GM23338 (cell line): ENCODE results near the gene MRPL34. TPM values are rescaled to one million over a fixed set of nuclear protein-coding genes. Genes with fewer than 3 reads are reported as not detected.

Experiments used
- ATAC-seq: fragments of 200-7000 bp; cut with Tn5 transposase; 3 replicates; pipeline ENCODE4 v1.9.1; 2020
- DNase-seq: peaks from one replicate; pipeline ENCODE4 v3.0.0-alpha.2; 2015; ENCODE audit warnings: low spot score
- H2AFZ ChIP-seq: fragments of 200-600 bp; sonication (generic); 2 replicates; pipeline ENCODE4 v1.8.0; 2016; ENCODE audit warnings: antibody characterized with exemption, mild to moderate bottlenecking, moderate library complexity
- H3F3A ChIP-seq: fragments of 200-600 bp; sonication (generic); replicated peaks from 2 replicates; pipeline ENCODE4 v1.8.0; 2017; ENCODE audit warnings: antibody characterized with exemption, mixed run types, low read depth
- H3K27ac ChIP-seq: fragments of 200-600 bp; sonication (generic); 2 replicates; pipeline ENCODE4 v1.6.1; 2016; ENCODE audit warnings: low read depth
- H3K27me3 ChIP-seq: fragments of 200-600 bp; sonication (generic); 2 replicates; pipeline ENCODE4 v1.8.0; 2016; ENCODE audit warnings: mild to moderate bottlenecking, mixed run types, moderate library complexity; ENCODE audit not compliant: insufficient read depth
- H3K36me3 ChIP-seq: fragments of 200-600 bp; sonication (generic); 2 replicates; pipeline ENCODE4 v1.8.0; 2016; ENCODE audit warnings: mild to moderate bottlenecking; ENCODE audit not compliant: insufficient read depth
- H3K4me1 ChIP-seq: fragments of 200-600 bp; sonication (generic); 2 replicates; pipeline ENCODE4 v1.8.0; 2016; ENCODE audit warnings: mild to moderate bottlenecking, moderate library complexity; ENCODE audit not compliant: insufficient read depth
- H3K4me2 ChIP-seq: fragments of 200-600 bp; sonication (generic); 2 replicates; pipeline ENCODE4 v1.7.1; 2017; ENCODE audit warnings: mixed run types
- H3K4me3 ChIP-seq: fragments of 200-600 bp; sonication (generic); 2 replicates; pipeline ENCODE4 v1.6.1; 2016; ENCODE audit warnings: mixed run types
- H3K79me2 ChIP-seq: fragments of 200-600 bp; sonication (generic); replicated peaks from 2 replicates; pipeline ENCODE4 v1.8.0; 2017; ENCODE audit warnings: mild to moderate bottlenecking; ENCODE audit not compliant: insufficient read depth
- H3K9me2 ChIP-seq: fragments of 200-600 bp; sonication (generic); 2 replicates; pipeline ENCODE4 v1.8.0; 2017; ENCODE audit not compliant: insufficient read depth
- H4K20me1 ChIP-seq: fragments of 200-600 bp; sonication (generic); replicated peaks from 2 replicates; pipeline ENCODE4 v1.8.0; 2017; ENCODE audit warnings: mild to moderate bottlenecking; ENCODE audit not compliant: insufficient read depth
- H3K27ac Mint-ChIP-seq: 2 replicates; pipeline ENCODE4 v1.8.0; 2020; ENCODE audit warnings: inconsistent platforms, mild to moderate bottlenecking, moderate library complexity, mixed read lengths
- H3K27me3 Mint-ChIP-seq: 3 replicates; pipeline ENCODE4 v1.8.0; 2022; ENCODE audit warnings: low read depth, mild to moderate bottlenecking, moderate library complexity, mixed read lengths, inconsistent platforms; ENCODE audit not compliant: insufficient read depth, poor library complexity
- H3K36me3 Mint-ChIP-seq: 3 replicates; pipeline ENCODE4 v1.8.0; 2021; ENCODE audit warnings: low read depth, mild to moderate bottlenecking, inconsistent platforms, moderate library complexity, mixed read lengths
- H3K4me1 Mint-ChIP-seq: 3 replicates; pipeline ENCODE4 v1.8.0; 2020; ENCODE audit warnings: mild to moderate bottlenecking, inconsistent platforms, mixed read lengths
- H3K4me3 Mint-ChIP-seq: 3 replicates; pipeline ENCODE4 v1.8.0; 2021; ENCODE audit warnings: moderate library complexity, mild to moderate bottlenecking, inconsistent platforms, mixed read lengths
- H3K9me3 Mint-ChIP-seq: 3 replicates; pipeline ENCODE4 v1.8.0; 2020; ENCODE audit warnings: moderate library complexity, mild to moderate bottlenecking, inconsistent platforms, mixed read lengths
- EZH2 ChIP-seq: fragments of 200-600 bp; sonication (generic); IDR thresholded peaks from one replicate; pipeline ENCODE4 v1.8.0; 2017; ENCODE audit warnings: antibody characterized with exemption, mild to moderate bottlenecking, low read depth; ENCODE audit not compliant: unreplicated experiment
- JUNB ChIP-seq: IDR thresholded peaks from one replicate; pipeline ENCODE4 v1.6.1; 2016; ENCODE audit warnings: antibody characterized with exemption; ENCODE audit not compliant: unreplicated experiment
- STAT1 ChIP-seq: IDR thresholded peaks from one replicate; pipeline ENCODE4 v1.6.1; 2016; ENCODE audit warnings: antibody characterized with exemption; ENCODE audit not compliant: unreplicated experiment
- polyA plus RNA-seq: library from polyadenylated mRNA; unstranded; fragments of >200 nt; fragmentation: Nextera tagmentation; extraction: Ambion mirVana; gene quantifications from 2 replicates; pipeline ENCODE4 v1.2.1, GENCODE V29; 2016
- total RNA-seq: library from RNA; depleted of rRNA; stranded (reverse); fragments of >200 nt; shearing (Covaris generic); gene quantifications from 2 replicates; pipeline ENCODE4 v1.2.3, GENCODE V29; 2014
- TF ChIP-seq, protein P1 (sequence below): fragments of 250-450 bp; sonication (Bioruptor Pico); IDR thresholded peaks from 2 replicates; pipeline ENCODE4 v1.5.0; 2020; ENCODE audit warnings: mild to moderate bottlenecking, moderate library complexity
- TF ChIP-seq, protein P2 (sequence below), 2 experiments: fragments of 200-600 bp in 1 of 2; sonication (generic) in 1 of 2; conservative IDR thresholded peaks; 2 replicates each; pipeline versions ENCODE4 v1.5.1 to v1.6.1; 2016 to 2017; ENCODE audit warnings: antibody characterized with exemption in 2 of 2, low read depth in 2 of 2, mild to moderate bottlenecking in 2 of 2, moderate library complexity in 1 of 2

MRPL34 gene
- total and polyA plus RNA-seq, 2 experiments from 2014 or later = 59.9 to 266 TPM

DNA sequence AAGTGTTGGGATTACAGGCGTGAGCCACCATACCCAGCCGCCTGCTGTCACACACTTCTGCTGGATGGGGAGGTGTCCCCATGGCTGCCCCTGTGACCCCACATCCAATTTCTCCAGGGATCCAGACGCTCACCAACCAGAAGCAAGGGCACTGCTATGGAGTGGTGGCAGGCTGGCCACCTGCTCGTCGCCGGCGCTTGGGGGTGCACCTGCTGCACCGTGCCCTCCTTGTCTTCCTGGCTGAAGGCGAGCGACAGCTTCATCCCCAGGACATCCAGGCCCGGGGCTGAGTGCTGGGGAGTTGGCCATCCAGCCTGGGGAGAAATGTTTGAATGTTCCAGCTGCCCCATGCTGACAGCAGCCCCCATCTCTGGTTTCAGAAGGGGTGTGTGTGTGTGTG lies 19.4 kb upstream of the MRPL34 start (continued):
- no peak for TF ChIP-seq JUNB

DNA sequence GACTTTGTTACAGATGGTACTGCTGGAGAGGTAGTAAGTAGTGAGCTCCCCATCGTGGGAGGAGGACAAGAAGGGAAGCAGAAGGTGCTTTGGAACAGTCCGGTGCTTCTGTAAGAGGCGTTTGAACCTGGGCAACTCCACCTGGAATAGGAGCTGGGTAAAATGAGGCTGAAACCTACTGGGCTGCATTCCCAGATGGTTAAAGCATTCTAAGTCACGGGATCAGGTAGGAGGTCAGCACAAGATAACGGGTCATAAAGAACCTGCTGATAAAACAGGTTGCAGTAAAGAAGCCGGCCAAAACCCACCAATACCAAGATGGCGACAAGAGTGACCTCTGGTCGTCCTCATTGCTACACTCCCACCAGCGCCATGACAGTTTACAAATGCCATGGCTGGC lies 18.9 kb upstream of the MRPL34 start:
- ATAC-seq (no peak), DNase-seq (no peak)
- Mint-ChIP-seq H3K27me3 (peaks cover 10% of the 10 kb centered on the region), H3K27ac (no peak overlapping the region), H3K9me3 (no peaks in the 10 kb centered on the region), H3K4me3 (no peak overlapping the region), H3K36me3 (peaks cover 25% of the 10 kb centered on the region), H3K4me1 (peaks cover 2% of the 10 kb centered on the region)
- H3K36me3 ChIP-seq = no peaks in the 10 kb centered on the region
- no peak overlapping the region for H2AFZ ChIP-seq
- H4K20me1 ChIP-seq = peaks cover 4% of the 10 kb centered on the region; the same call in 1 of the 2 replicates
- no peak overlapping the region for H3K4me3 ChIP-seq
- TF ChIP-seq STAT1 = no peak
- no peak for TF ChIP-seq EZH2
- TF ChIP-seq, protein P1, sequence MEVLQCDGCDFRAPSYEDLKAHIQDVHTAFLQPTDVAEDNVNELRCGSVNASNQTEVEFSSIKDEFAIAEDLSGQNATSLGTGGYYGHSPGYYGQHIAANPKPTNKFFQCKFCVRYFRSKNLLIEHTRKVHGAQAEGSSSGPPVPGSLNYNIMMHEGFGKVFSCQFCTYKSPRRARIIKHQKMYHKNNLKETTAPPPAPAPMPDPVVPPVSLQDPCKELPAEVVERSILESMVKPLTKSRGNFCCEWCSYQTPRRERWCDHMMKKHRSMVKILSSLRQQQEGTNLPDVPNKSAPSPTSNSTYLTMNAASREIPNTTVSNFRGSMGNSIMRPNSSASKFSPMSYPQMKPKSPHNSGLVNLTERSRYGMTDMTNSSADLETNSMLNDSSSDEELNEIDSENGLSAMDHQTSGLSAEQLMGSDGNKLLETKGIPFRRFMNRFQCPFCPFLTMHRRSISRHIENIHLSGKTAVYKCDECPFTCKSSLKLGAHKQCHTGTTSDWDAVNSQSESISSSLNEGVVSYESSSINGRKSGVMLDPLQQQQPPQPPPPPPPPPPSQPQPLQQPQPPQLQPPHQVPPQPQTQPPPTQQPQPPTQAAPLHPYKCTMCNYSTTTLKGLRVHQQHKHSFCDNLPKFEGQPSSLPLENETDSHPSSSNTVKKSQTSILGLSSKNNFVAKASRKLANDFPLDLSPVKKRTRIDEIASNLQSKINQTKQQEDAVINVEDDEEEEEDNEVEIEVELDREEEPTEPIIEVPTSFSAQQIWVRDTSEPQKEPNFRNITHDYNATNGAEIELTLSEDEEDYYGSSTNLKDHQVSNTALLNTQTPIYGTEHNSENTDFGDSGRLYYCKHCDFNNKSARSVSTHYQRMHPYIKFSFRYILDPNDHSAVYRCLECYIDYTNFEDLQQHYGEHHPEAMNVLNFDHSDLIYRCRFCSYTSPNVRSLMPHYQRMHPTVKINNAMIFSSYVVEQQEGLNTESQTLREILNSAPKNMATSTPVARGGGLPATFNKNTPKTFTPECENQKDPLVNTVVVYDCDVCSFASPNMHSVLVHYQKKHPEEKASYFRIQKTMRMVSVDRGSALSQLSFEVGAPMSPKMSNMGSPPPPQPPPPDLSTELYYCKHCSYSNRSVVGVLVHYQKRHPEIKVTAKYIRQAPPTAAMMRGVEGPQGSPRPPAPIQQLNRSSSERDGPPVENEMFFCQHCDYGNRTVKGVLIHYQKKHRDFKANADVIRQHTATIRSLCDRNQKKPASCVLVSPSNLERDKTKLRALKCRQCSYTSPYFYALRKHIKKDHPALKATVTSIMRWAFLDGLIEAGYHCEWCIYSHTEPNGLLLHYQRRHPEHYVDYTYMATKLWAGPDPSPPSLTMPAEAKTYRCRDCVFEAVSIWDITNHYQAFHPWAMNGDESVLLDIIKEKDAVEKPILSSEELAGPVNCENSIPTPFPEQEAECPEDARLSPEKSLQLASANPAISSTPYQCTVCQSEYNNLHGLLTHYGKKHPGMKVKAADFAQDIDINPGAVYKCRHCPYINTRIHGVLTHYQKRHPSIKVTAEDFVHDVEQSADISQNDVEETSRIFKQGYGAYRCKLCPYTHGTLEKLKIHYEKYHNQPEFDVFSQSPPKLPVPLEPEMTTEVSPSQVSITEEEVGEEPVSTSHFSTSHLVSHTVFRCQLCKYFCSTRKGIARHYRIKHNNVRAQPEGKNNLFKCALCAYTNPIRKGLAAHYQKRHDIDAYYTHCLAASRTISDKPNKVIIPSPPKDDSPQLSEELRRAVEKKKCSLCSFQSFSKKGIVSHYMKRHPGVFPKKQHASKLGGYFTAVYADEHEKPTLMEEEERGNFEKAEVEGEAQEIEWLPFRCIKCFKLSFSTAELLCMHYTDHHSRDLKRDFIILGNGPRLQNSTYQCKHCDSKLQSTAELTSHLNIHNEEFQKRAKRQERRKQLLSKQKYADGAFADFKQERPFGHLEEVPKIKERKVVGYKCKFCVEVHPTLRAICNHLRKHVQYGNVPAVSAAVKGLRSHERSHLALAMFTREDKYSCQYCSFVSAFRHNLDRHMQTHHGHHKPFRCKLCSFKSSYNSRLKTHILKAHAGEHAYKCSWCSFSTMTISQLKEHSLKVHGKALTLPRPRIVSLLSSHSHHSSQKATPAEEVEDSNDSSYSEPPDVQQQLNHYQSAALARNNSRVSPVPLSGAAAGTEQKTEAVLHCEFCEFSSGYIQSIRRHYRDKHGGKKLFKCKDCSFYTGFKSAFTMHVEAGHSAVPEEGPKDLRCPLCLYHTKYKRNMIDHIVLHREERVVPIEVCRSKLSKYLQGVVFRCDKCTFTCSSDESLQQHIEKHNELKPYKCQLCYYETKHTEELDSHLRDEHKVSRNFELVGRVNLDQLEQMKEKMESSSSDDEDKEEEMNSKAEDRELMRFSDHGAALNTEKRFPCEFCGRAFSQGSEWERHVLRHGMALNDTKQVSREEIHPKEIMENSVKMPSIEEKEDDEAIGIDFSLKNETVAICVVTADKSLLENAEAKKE (CRISPR knock-in tag) = no peak
- TF ChIP-seq, protein P2, sequence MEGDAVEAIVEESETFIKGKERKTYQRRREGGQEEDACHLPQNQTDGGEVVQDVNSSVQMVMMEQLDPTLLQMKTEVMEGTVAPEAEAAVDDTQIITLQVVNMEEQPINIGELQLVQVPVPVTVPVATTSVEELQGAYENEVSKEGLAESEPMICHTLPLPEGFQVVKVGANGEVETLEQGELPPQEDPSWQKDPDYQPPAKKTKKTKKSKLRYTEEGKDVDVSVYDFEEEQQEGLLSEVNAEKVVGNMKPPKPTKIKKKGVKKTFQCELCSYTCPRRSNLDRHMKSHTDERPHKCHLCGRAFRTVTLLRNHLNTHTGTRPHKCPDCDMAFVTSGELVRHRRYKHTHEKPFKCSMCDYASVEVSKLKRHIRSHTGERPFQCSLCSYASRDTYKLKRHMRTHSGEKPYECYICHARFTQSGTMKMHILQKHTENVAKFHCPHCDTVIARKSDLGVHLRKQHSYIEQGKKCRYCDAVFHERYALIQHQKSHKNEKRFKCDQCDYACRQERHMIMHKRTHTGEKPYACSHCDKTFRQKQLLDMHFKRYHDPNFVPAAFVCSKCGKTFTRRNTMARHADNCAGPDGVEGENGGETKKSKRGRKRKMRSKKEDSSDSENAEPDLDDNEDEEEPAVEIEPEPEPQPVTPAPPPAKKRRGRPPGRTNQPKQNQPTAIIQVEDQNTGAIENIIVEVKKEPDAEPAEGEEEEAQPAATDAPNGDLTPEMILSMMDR (conservative IDR thresholded peaks at IDR 0.05; ENCODE audit: low read depth in 2 of 2) = no peak
- no peak for TF ChIP-seq JUNB
- H3K4me2 ChIP-seq = no peak overlapping the region
- no peaks in the 10 kb centered on the region for H3K9me2 ChIP-seq
- peaks cover 6% of the 10 kb centered on the region; the same call in 1 of the 2 replicates for H3K27me3 ChIP-seq
- H3K79me2 ChIP-seq = no peaks in the 10 kb centered on the region
- H3F3A ChIP-seq = peaks cover 17% of the 10 kb centered on the region
- no peaks in the 10 kb centered on the region for H3K4me1 ChIP-seq
- no peak overlapping the region for H3K27ac ChIP-seq
